Body of pancreas (tissue), 4 donors: ENCODE data around the gene HDHD3.

Source experiments
- POLR2A ChIP-seq, 3 donors: fragments of 450-650 bp; IDR thresholded peaks; one replicate each; pipeline ENCODE4 v1.6.1; 2016; ENCODE audit warnings: antibody characterized with exemption in 3 of 3, mild to moderate bottlenecking in 2 of 3
- TF ChIP-seq, protein P1 (sequence below), 7 experiments: fragments of 450-650 bp in 4 of 7; fragments of 200-600 bp in 3 of 7; sonication (generic) in 3 of 7; IDR thresholded peaks; one replicate each; pipeline ENCODE4 v1.5.1; 2016 to 2019; ENCODE audit warnings: antibody characterized with exemption in 7 of 7

DNA sequence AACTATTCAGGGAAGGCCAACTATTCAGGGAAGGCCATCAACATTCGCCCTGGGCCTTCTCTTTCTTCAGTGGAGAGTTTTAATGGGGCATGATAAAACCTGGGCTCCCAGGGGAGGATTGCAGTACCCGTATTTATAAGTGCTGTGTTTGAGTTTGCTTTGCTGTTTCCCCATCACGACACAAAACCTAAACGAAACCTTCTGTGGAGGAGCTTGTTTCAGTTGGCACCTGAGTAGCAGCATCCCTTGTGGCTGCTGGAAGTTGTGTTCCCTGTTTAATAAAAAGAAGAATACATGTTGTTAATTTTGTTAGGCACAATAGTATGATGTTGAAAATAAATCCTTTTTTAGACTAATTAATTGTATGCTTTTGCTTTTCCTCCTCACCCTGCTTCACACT is 45.0 kb downstream of the HDHD3 start:
- TF ChIP-seq, protein P1, sequence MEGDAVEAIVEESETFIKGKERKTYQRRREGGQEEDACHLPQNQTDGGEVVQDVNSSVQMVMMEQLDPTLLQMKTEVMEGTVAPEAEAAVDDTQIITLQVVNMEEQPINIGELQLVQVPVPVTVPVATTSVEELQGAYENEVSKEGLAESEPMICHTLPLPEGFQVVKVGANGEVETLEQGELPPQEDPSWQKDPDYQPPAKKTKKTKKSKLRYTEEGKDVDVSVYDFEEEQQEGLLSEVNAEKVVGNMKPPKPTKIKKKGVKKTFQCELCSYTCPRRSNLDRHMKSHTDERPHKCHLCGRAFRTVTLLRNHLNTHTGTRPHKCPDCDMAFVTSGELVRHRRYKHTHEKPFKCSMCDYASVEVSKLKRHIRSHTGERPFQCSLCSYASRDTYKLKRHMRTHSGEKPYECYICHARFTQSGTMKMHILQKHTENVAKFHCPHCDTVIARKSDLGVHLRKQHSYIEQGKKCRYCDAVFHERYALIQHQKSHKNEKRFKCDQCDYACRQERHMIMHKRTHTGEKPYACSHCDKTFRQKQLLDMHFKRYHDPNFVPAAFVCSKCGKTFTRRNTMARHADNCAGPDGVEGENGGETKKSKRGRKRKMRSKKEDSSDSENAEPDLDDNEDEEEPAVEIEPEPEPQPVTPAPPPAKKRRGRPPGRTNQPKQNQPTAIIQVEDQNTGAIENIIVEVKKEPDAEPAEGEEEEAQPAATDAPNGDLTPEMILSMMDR (IDR thresholded peaks at IDR 0.05), result no peak
- TF ChIP-seq POLR2A (IDR thresholded peaks at IDR 0.05), result no peak
